ENCODE measurements around the gene SUV39H2. TPM values are rescaled to one million over a fixed set of nuclear protein-coding genes. Genes with fewer than 3 reads are reported as not detected.
"Not testable (repeated sequence)": the region's sequence is repeated elsewhere in the genome, so short reads cannot be mapped to it uniquely, and the experiment has no call there.

The SUV39H2 gene
- total RNA-seq, 1 donor from 2014 or later = 112 TPM

DNA sequence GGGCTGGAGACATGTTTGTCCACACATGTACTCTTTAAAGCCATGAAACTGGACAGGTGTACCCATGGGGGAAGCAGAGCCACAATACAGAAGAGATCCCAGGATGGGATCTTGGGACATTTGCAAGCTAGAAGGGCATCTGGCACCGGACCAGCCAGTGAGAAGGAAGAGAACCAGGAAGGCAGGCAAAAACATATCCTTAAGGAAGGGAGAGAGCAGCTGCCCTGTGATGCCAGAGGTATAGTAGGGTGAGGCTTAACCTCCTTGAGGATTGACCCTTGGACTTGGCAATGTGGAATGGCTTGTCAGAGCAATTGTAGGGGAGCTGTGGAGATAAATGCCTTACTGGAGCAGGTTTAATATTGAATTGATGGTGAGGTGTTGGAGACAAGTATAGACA lies 17.9 kb upstream of the SUV39H2 start:
- Histone ChIP-seq H3K79me2 (ENCODE audit: low read depth) (no peaks in the 10 kb centered on the region), H3K27ac (no peak overlapping the region), H3K4me2 (no peak overlapping the region), H4K20me1 (ENCODE audit: low read depth) (peaks cover 4% of the 10 kb centered on the region), H3K27me3 (no peaks in the 10 kb centered on the region), H3K4me3 (no peak overlapping the region), H2AFZ (replicated peaks) (no peak overlapping the region), H3K4me1 (peaks cover 11% of the 10 kb centered on the region), H3K9ac (no peak overlapping the region), H3K9me3 (ENCODE audit: low read depth) (no peaks in the 10 kb centered on the region), H3K36me3 (no peaks in the 10 kb centered on the region), H3F3A (ENCODE audit: low read depth) (no peaks in the 10 kb centered on the region)
- Mint-ChIP-seq H3K27ac (no peak overlapping the region), H3K4me3 (no peak overlapping the region), H3K9me3 (no peaks in the 10 kb centered on the region), H3K36me3 (peaks cover 18% of the 10 kb centered on the region), H3K27me3 (ENCODE audit: insufficient read depth, low read depth) (no peaks in the 10 kb centered on the region), H3K4me1 (peaks cover 14% of the 10 kb centered on the region)
- TF ChIP-seq EZH2 (IDR thresholded peaks at IDR 0.05) (no peak), EZH2phosphoT487 (IDR thresholded peaks at IDR 0.05) (no peak)
- TF ChIP-seq, protein P1, sequence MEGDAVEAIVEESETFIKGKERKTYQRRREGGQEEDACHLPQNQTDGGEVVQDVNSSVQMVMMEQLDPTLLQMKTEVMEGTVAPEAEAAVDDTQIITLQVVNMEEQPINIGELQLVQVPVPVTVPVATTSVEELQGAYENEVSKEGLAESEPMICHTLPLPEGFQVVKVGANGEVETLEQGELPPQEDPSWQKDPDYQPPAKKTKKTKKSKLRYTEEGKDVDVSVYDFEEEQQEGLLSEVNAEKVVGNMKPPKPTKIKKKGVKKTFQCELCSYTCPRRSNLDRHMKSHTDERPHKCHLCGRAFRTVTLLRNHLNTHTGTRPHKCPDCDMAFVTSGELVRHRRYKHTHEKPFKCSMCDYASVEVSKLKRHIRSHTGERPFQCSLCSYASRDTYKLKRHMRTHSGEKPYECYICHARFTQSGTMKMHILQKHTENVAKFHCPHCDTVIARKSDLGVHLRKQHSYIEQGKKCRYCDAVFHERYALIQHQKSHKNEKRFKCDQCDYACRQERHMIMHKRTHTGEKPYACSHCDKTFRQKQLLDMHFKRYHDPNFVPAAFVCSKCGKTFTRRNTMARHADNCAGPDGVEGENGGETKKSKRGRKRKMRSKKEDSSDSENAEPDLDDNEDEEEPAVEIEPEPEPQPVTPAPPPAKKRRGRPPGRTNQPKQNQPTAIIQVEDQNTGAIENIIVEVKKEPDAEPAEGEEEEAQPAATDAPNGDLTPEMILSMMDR (IDR thresholded peaks at IDR 0.05) = no peak
- no peak for DNase-seq (ENCODE audit: low spot score)

- not testable (repeated sequence) for H3K4me1 Mint-ChIP-seq; H3K9ac ChIP-seq; H3F3A ChIP-seq (ENCODE audit: low read depth); H3K9me3 ChIP-seq (ENCODE audit: low read depth); H3K4me3 ChIP-seq; H3K4me1 ChIP-seq; H3K9me3 Mint-ChIP-seq; H3K27me3 Mint-ChIP-seq (ENCODE audit: insufficient read depth, low read depth); H3K27me3 ChIP-seq; DNase-seq (ENCODE audit: low spot score); H3K27ac ChIP-seq; H3K27ac Mint-ChIP-seq; H2AFZ ChIP-seq (replicated peaks); H3K79me2 ChIP-seq (ENCODE audit: low read depth); H3K4me3 Mint-ChIP-seq; H4K20me1 ChIP-seq (ENCODE audit: low read depth); H3K4me2 ChIP-seq
- H3K36me3 ChIP-seq = peaks cover 19% of the 10 kb centered on the region
- peaks cover 25% of the 10 kb centered on the region for H3K36me3 Mint-ChIP-seq
Measured at GRCh38 chr10:14864466-14864865, 14.2 kb upstream of the SUV39H2 start.

DNA sequence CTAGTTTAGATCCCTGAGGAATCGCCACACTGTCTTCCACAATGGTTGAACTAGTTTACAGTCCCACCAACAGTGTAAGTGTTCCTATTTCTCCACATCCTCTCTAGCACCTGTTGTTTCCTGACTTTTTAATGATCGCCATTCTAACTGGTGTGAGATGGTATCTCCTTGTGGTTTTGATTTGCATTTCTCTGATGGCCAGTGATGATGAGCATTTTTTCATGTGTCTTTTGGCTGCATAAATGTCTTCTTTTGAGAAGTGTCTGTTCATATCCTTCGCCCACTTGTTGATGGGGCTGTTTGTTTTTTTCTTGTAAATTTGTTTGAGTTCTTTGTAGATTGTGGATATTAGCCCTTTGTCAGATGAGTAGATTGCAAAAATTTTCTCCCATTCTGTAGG lies 13.8 kb upstream of the SUV39H2 start:
- not testable (repeated sequence) for H3K4me2 ChIP-seq; H3F3A ChIP-seq (ENCODE audit: low read depth); H3K9me3 Mint-ChIP-seq; H3K27ac ChIP-seq; H3K4me3 Mint-ChIP-seq; H3K27me3 ChIP-seq; H3K9ac ChIP-seq; DNase-seq (ENCODE audit: low spot score); H3K27me3 Mint-ChIP-seq (ENCODE audit: insufficient read depth, low read depth); H3K27ac Mint-ChIP-seq; H4K20me1 ChIP-seq (ENCODE audit: low read depth); H3K9me3 ChIP-seq (ENCODE audit: low read depth); H2AFZ ChIP-seq (replicated peaks); H3K79me2 ChIP-seq (ENCODE audit: low read depth); H3K4me1 ChIP-seq; H3K4me1 Mint-ChIP-seq; H3K4me3 ChIP-seq
- H3K36me3 Mint-ChIP-seq = peaks cover 28% of the 10 kb centered on the region
- peaks cover 23% of the 10 kb centered on the region for H3K36me3 ChIP-seq

DNA sequence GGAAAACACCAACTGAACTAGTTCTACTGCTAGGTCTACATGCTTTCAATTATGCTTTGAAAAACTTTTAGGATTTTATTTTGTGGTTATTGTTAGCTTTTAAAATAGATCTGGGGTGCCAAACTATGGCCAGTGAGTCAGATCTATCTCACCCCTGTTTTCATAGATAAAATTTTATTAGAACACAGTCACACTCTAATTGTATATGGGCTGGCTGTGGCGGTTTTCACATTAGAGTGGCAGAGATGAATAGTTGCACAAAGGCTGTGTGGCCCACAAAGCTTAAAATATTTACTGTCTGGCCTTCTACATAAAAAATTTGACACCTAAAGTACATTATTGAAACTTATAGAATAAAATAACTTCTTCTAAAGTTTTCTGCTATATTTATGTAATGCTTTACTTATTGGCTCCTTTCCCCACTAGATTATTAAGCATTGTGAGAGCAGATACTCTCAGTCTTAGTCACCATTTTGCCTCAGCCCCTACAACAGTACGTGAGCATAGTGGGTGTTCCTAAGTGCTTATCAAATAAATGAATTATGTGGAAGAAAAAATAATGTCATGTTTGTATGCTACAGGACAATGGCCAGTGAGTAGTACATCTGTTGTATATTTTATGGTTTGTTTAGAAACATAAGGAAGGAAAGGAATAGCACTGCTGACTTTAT lies 5.4 kb upstream of the SUV39H2 start:
- peaks cover 3% of the 10 kb centered on the region for H3K27me3 Mint-ChIP-seq (ENCODE audit: insufficient read depth, low read depth)
- H3K27me3 ChIP-seq = no peaks in the 10 kb centered on the region
- peaks cover 6% of the 10 kb centered on the region for H3K36me3 Mint-ChIP-seq
- H3K36me3 ChIP-seq = peaks cover 13% of the 10 kb centered on the region
- no peak for TF ChIP-seq EZH2 (IDR thresholded peaks at IDR 0.05)
- TF ChIP-seq EZH2phosphoT487 (IDR thresholded peaks at IDR 0.05) = no peak
- TF ChIP-seq, protein P1 (IDR thresholded peaks at IDR 0.05) = no peak
- H3K4me3 Mint-ChIP-seq = no peak overlapping the region
- H3F3A ChIP-seq (ENCODE audit: low read depth) = peaks cover 20% of the 10 kb centered on the region
- H3K4me2 ChIP-seq = no peak overlapping the region
- no peak overlapping the region for H3K27ac Mint-ChIP-seq
- no peaks in the 10 kb centered on the region for H3K9me3 ChIP-seq (ENCODE audit: low read depth)
- H3K79me2 ChIP-seq (ENCODE audit: low read depth) = peaks cover 16% of the 10 kb centered on the region
- H3K9ac ChIP-seq = no peak overlapping the region
- peaks cover 10% of the 10 kb centered on the region for H3K4me1 ChIP-seq
- no peak overlapping the region for H3K27ac ChIP-seq
- peaks cover 18% of the 10 kb centered on the region for H3K4me1 Mint-ChIP-seq
- H2AFZ ChIP-seq (replicated peaks) = no peak overlapping the region
- H3K9me3 Mint-ChIP-seq = no peaks in the 10 kb centered on the region
- H3K4me3 ChIP-seq = no peak overlapping the region
- no peaks in the 10 kb centered on the region for H4K20me1 ChIP-seq (ENCODE audit: low read depth)
- DNase-seq (ENCODE audit: low spot score) = no peak
